Calu3 (cell line): ENCODE data around the gene ZNF618. TPM values are rescaled to one million over a fixed set of nuclear protein-coding genes. Genes with fewer than 3 reads are reported as not detected.

Experiments used
- BruUV-seq: library from RNA; stranded (reverse); fragments of 400-500 nt; replicated peaks from 2 replicates; lab custom pipeline; 2021; lab: Mats Ljungman, UMichigan
- CTCF ChIA-PET: fragments of 300-600 bp; sonication (Branson Sonifier 250); formaldehyde crosslinking; loops from one replicate; lab custom pipeline; 2022; ENCODE audit warnings: antibody characterized with exemption; lab: Charles Lee
- DNase-seq: peaks from one replicate; pipeline ENCODE4 v3.0.0; 2022
- H3K27ac Mint-ChIP-seq: one replicate; pipeline ENCODE4 v1.8.0; 2022; ENCODE audit warnings: mixed read lengths; ENCODE audit not compliant: unreplicated experiment
- H3K27me3 Mint-ChIP-seq: one replicate; pipeline ENCODE4 v1.8.0; 2022; ENCODE audit warnings: mixed read lengths; ENCODE audit not compliant: unreplicated experiment
- H3K36me3 Mint-ChIP-seq: one replicate; pipeline ENCODE4 v1.8.0; 2022; ENCODE audit warnings: mild to moderate bottlenecking, moderate library complexity, mixed read lengths; ENCODE audit not compliant: insufficient read depth, unreplicated experiment
- H3K4me1 Mint-ChIP-seq: one replicate; pipeline ENCODE4 v1.8.0; 2022; ENCODE audit warnings: mild to moderate bottlenecking, low read depth, mixed read lengths; ENCODE audit not compliant: unreplicated experiment
- H3K4me3 Mint-ChIP-seq: one replicate; pipeline ENCODE4 v1.8.0; 2022; ENCODE audit warnings: mild to moderate bottlenecking, low read depth, moderate library complexity, mixed read lengths; ENCODE audit not compliant: unreplicated experiment
- H3K9me3 Mint-ChIP-seq: one replicate; pipeline ENCODE4 v1.8.0; 2022; ENCODE audit warnings: low read depth, mixed read lengths; ENCODE audit not compliant: unreplicated experiment
- intact Hi-C: fragments of 100-400 bp; cut with micrococcal nuclease; formaldehyde crosslinking; loops from one replicate; pipeline ENCODE4 v1.10.0; 2022; ENCODE audit not compliant: unreplicated experiment
- total RNA-seq: library from RNA; stranded (reverse); gene quantifications from 2 replicates; pipeline ENCODE4 v1.2.3, GENCODE V29; 2022
- TF ChIP-seq, protein P1 (sequence below): fragments of 200-600 bp; IDR thresholded peaks from one replicate; pipeline ENCODE4 v1.8.0; 2022; ENCODE audit warnings: antibody characterized with exemption; ENCODE audit not compliant: unreplicated experiment

The ZNF618 gene
- total RNA-seq, 1 experiment from 2014 or later = 20.3 TPM

DNA sequence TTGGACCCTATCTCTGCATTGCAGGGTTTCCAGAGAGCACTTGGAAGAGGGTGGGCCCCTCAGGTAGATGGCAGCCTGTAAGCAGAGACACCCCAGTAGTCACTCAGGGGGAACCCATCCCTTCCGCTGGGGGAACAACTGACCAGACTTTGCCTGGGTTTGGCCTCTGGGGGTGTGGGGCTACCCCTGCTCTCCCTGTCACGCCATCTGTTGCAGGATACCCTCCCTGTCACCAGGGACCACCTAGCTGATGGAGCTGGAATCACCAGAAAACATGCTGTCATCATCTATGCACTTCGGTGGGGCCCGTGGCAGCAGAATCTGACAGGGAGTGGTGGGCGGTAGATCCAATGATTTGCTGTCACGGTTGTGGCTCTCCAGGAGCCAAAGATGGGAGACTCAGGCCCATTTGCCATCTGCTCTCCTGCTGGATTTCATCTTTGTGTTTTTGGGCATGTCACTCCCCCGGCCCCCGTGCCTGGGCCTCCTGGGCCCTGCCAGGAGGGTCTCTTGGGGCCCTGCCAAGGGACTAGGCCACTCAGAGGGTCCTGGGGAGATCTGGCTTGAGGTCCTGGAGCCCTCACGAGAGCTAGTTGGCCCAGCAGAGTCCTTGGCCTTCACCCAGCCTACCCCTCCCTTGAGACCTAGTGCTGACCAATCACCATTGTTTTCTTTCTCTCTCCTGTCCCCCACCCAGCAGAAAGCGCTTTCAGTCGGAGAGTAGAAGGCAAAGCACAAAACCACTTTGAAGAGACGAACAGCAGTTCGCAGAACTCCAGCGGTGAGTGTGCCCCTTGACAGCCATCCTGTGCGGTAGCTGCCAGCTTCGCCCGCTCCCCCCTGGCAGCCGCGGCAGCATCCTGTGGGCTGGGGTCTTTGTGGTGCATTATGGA, 156.1 kb downstream of the ZNF618 start:
- BruUV-seq = no TSS peak
- Mint-ChIP-seq H3K27ac (no peak overlapping the region), H3K4me3 (no peak overlapping the region), H3K4me1 (no peaks in the 10 kb centered on the region), H3K9me3 (no peaks in the 10 kb centered on the region), H3K27me3 (no peaks in the 10 kb centered on the region), H3K36me3 (peaks cover 5% of the 10 kb centered on the region)
- CTCF ChIA-PET = no interaction called here
- TF ChIP-seq, protein P1, sequence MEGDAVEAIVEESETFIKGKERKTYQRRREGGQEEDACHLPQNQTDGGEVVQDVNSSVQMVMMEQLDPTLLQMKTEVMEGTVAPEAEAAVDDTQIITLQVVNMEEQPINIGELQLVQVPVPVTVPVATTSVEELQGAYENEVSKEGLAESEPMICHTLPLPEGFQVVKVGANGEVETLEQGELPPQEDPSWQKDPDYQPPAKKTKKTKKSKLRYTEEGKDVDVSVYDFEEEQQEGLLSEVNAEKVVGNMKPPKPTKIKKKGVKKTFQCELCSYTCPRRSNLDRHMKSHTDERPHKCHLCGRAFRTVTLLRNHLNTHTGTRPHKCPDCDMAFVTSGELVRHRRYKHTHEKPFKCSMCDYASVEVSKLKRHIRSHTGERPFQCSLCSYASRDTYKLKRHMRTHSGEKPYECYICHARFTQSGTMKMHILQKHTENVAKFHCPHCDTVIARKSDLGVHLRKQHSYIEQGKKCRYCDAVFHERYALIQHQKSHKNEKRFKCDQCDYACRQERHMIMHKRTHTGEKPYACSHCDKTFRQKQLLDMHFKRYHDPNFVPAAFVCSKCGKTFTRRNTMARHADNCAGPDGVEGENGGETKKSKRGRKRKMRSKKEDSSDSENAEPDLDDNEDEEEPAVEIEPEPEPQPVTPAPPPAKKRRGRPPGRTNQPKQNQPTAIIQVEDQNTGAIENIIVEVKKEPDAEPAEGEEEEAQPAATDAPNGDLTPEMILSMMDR = no peak
- intact Hi-C loops = no loop called here
- no peak for DNase-seq

DNA sequence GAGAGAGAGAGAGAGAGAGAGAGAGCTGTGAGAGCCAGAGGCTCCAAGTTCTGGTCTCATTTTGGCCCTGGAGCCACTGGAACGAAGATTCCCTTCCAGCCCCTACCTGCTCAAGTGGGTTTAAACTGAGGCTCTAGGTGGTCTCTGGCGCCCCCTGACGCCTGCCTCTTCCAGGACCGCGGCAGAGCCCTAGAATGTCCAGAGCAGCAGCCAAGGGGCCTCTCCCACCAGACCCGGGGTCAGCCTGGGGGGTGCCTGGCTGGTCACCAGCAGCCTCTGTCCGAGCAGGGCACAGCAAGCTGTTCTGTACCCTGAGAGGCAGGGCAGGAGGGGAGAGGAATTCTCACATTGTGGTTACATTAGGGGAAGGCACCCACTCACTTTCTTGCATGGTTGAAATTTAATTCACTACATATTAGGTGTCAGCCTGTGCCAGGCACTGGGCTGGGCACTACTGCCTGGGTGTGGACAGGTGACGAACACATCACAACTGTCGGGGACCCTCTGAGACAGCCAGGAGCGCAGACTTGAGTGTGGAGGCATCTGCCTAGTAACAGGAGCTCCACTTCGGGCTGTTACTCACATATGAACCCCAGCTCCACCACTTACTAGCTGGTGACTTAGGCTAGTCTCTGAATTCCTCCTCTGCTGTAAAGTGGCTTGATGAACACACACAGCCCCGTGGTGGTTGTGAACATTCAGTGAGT, 157.4 kb downstream of the ZNF618 start:
- Mint-ChIP-seq H3K36me3 (peaks cover 5% of the 10 kb centered on the region), H3K4me1 (no peaks in the 10 kb centered on the region), H3K9me3 (no peaks in the 10 kb centered on the region), H3K27ac (no peak overlapping the region), H3K27me3 (no peaks in the 10 kb centered on the region), H3K4me3 (no peak overlapping the region)
- intact Hi-C loops = no loop called here
- peak; percentile 20 for DNase-seq
- BruUV-seq = no TSS peak
- TF ChIP-seq, protein P1 = no peak
- CTCF ChIA-PET = no interaction called here

DNA sequence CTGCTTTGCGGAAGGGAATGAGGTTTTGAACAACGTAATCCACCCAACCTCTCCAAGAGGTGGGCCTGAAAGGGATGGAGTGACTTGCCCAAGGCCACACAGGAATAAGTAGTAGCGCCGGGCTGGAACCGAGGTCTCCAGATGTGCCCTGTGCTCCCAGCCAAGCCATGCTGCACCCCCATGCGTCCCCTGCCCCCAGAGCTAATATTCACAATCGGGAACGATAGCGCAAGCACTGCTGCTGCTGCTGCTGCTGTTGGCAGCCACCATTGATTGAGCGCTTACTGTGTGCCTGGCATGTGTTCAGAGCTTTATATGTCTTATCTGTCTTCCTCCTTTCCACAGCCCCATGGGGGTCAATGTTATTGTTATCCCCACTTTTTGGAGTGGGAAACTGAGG, 158.1 kb downstream of the ZNF618 start:
- Mint-ChIP-seq H3K4me3 (no peak overlapping the region), H3K27ac (no peak overlapping the region), H3K27me3 (no peaks in the 10 kb centered on the region), H3K36me3 (peaks cover 5% of the 10 kb centered on the region), H3K9me3 (no peaks in the 10 kb centered on the region), H3K4me1 (no peaks in the 10 kb centered on the region)
- no TSS peak for BruUV-seq
- no peak for DNase-seq
- TF ChIP-seq, protein P1 = no peak
- intact Hi-C loops = no loop called here
- CTCF ChIA-PET = no interaction called here

DNA sequence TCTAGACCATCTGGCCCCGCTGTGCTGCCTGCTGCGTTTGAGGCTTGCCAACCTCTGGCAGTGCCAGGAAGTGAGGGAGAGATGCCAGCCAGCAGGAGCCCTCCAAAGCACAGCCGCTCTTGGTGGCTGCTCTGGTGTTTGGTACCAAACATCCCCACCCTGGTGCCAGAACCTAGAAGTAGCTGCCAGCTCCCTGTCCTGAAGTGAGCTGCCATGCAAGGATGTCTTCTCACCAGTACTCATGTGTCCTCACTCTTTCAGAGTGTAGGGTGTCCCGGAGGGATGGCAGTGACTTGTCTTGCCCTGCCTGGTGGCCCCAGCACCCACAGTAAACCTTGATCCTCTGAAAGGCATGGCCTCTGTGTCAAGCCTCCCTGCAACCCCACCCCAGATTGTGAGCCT, 158.6 kb downstream of the ZNF618 start:
- no peaks in the 10 kb centered on the region for H3K9me3 Mint-ChIP-seq
- H3K4me1 Mint-ChIP-seq = no peaks in the 10 kb centered on the region
- intact Hi-C loops = no loop called here
- CTCF ChIA-PET = no interaction called here
- H3K4me3 Mint-ChIP-seq = no peak overlapping the region
- no peak overlapping the region for H3K27ac Mint-ChIP-seq
- BruUV-seq = no TSS peak
- TF ChIP-seq, protein P1 = no peak
- H3K36me3 Mint-ChIP-seq = peaks cover 5% of the 10 kb centered on the region
- no peak for DNase-seq
- H3K27me3 Mint-ChIP-seq = no peaks in the 10 kb centered on the region
